Measurements from ENCODE around the gene IPO4. TPM values are rescaled to one million over a fixed set of nuclear protein-coding genes. Genes with fewer than 3 reads are reported as not detected.

Gene IPO4
- total and polyA plus RNA-seq, 2 of the 8 experiments (the other 6 are each of a cell fraction or from before 2014, with no cell fraction given) = 55.5 to 108 TPM

GRCh38 chr14:24150061-24150460, 38.6 kb downstream of the IPO4 start:
- Histone ChIP-seq H3K4me1 (replicated peaks in 1 of 4; ENCODE audit: control insufficient read depth in 3 of 4, insufficient read depth in 4 of 4, low read length in 3 of 4) (peaks cover 0 to 10% (median 7%) of the 10 kb centered on the region in 4 experiments; a peak in 5 of 7 replicates), H3K4me3 (ENCODE audit: extremely low read depth in 1 of 4, insufficient read depth in 2 of 4, low read depth in 3 of 4, low read length in 4 of 4) (no peak overlapping the region), H2BK15ac (ENCODE audit: low read length) (no peak overlapping the region), H4K8ac (ENCODE audit: extremely low read depth, insufficient read depth, low read length) (no peak overlapping the region), H4K20me1 (replicated peaks in 1 of 2; ENCODE audit: control insufficient read depth in 1 of 2, insufficient read depth in 2 of 2, low read length in 2 of 2) (peaks cover 0 to 22% of the 10 kb centered on the region in 2 experiments), H2AK5ac (ENCODE audit: low read depth, low read length) (no peak overlapping the region), H2BK120ac (replicated peaks; ENCODE audit: low read depth, low read length) (no peak overlapping the region), H3K79me2 (ENCODE audit: control insufficient read depth in 1 of 2, insufficient read depth in 2 of 2, low read length in 2 of 2) (peaks cover 0 to 28% of the 10 kb centered on the region in 2 experiments; a peak in 3 of 4 replicates), H3K9ac (replicated peaks in 1 of 4; ENCODE audit: extremely low read depth in 1 of 4, low read depth in 3 of 4, low read length in 3 of 4) (no peak overlapping the region), H3K79me1 (ENCODE audit: low read depth, low read length) (peaks cover 11% of the 10 kb centered on the region; the same call in 1 of the 2 replicates), H3K14ac (ENCODE audit: insufficient read length) (no peak overlapping the region), H4K91ac (replicated peaks; ENCODE audit: insufficient read length, low read length) (no peak overlapping the region), H2BK20ac (ENCODE audit: low read length) (no peak overlapping the region), H3K4ac (replicated peaks; ENCODE audit: insufficient read length, low read depth, low read length) (no peak overlapping the region), H3K23me2 (ENCODE audit: low read depth, low read length) (peaks cover 10% of the 10 kb centered on the region), H3K36me3 (ENCODE audit: control insufficient read depth in 2 of 4, insufficient read depth in 4 of 4, low read length in 3 of 4) (peaks cover 17 to 37% (median 35%) of the 10 kb centered on the region in 4 experiments), H3K27ac (ENCODE audit: low read depth, low read length) (no peak overlapping the region), H3K9me3 (ENCODE audit: insufficient read depth in 2 of 2, low read depth in 1 of 2, low read length in 1 of 2) (no peaks in the 10 kb centered on the region), H2BK5ac (ENCODE audit: low read depth, low read length) (no peak overlapping the region), H3K18ac (ENCODE audit: extremely low read depth, low read length) (no peak overlapping the region), H3K27me3 (replicated peaks in 1 of 4; ENCODE audit: control insufficient read depth in 3 of 4, extremely low read depth in 1 of 4, insufficient read depth in 3 of 4, low read length in 3 of 4) (no peaks in the 10 kb centered on the region), H4K5ac (ENCODE audit: insufficient read length, low read depth, low read length) (no peak overlapping the region), H3K4me2 (ENCODE audit: insufficient read depth in 1 of 2, low read depth in 2 of 2, low read length in 2 of 2) (no peak overlapping the region), H3K23ac (ENCODE audit: insufficient read length) (no peak overlapping the region), H2AFZ (ENCODE audit: low read length) (no peak overlapping the region), H3K56ac (replicated peaks; ENCODE audit: insufficient read length, low read depth, low read length) (no peak overlapping the region), H2BK12ac (ENCODE audit: low read depth, low read length) (no peak overlapping the region)
- DNase-seq (ENCODE audit: low read depth in 1 of 2, low spot score in 2 of 2) (no peak), FAIRE-seq (no peak)
- POLR2A ChIA-PET (ENCODE audit: partially characterized antibody) = interaction anchor here (0.8 to 9.6 kb wide), 13 partner anchors 9 to 92 kb away, joined by 3 to 86 read pairs (median 5); partner anchors contain the start of genes DCAF11, EMC9, IRF9 and NRL
- CTCF ChIA-PET (ENCODE audit: partially characterized antibody) = interaction anchor here (0.7 to 3.4 kb wide), 6 partner anchors 8 to 92 kb away, joined by 3 to 26 read pairs (median 4); partner anchors contain the start of genes EMC9, IRF9 and PSME1
- 90% methylated on average over 9 of the region's 9 CpGs; no CpG with 5 or more reads in 1 of the 2 experiments for WGBS, 2 experiments (ENCODE audit: extremely low coverage in 1 of 2, insufficient coverage in 1 of 2, insufficient read length in 1 of 2, insufficient replicate concordance in 2 of 2, low coverage in 1 of 2, low lambda C conversion rate in 2 of 2, missing lambda C conversion rate in 1 of 2)
- TF ChIP-seq SUZ12 (IDR thresholded peaks at IDR 0.05; ENCODE audit: low read length) (no peak), POU5F1 (IDR thresholded peaks at IDR 0.05; ENCODE audit: low read depth, low read length) (no peak), USF2 (IDR thresholded peaks at IDR 0.05; ENCODE audit: low read length) (no peak), KDM5A (IDR thresholded peaks at IDR 0.05; ENCODE audit: low read length) (no peak), CREB1 (IDR thresholded peaks at IDR 0.05) (no peak), ASH2L (IDR thresholded peaks at IDR 0.05; ENCODE audit: low read length) (no peak), TBP (IDR thresholded peaks at IDR 0.05; ENCODE audit: low read depth, low read length) (no peak), SP2 (IDR thresholded peaks at IDR 0.05; ENCODE audit: low read length) (no peak), RNF2 (IDR thresholded peaks at IDR 0.05; ENCODE audit: borderline replicate concordance, low read depth, low read length, missing control alignments, poor library complexity, severe bottlenecking) (no peak), CHD1 (IDR thresholded peaks at IDR 0.05; ENCODE audit: low read depth, low read length) (no peak), SAP30 (IDR thresholded peaks at IDR 0.05; ENCODE audit: insufficient read depth, insufficient replicate concordance, low read length) (no peak), BRCA1 (IDR thresholded peaks at IDR 0.05; ENCODE audit: low read depth, low read length) (no peak)

Measured in H1 (cell line).